IPS-15b (cell line): ENCODE data around the gene PTN.
"Not testable (repeated sequence)": the region's sequence is repeated elsewhere in the genome, so short reads cannot be mapped to it uniquely, and the experiment has no call there.

ENCODE experiments used
- H3K27me3 ChIP-seq: one replicate; pipeline ENCODE4 v1.6.1; 2013; ENCODE audit warnings: low read length; ENCODE audit not compliant: control insufficient read depth, insufficient read depth
- H3K36me3 ChIP-seq: one replicate; pipeline ENCODE4 v1.6.1; 2013; ENCODE audit warnings: low read length; ENCODE audit not compliant: control insufficient read depth, insufficient read depth
- H3K4me1 ChIP-seq: one replicate; pipeline ENCODE4 v1.6.1; 2013; ENCODE audit warnings: mild to moderate bottlenecking, low read length; ENCODE audit not compliant: control insufficient read depth, insufficient read depth
- H3K4me3 ChIP-seq: one replicate; pipeline ENCODE4 v1.5.1; 2013; ENCODE audit warnings: low read depth, low read length
- H3K9ac ChIP-seq: one replicate; pipeline ENCODE4 v1.6.1; 2013; ENCODE audit warnings: low read depth, mild to moderate bottlenecking, low read length
- H3K9me3 ChIP-seq: one replicate; pipeline ENCODE4 v1.6.1; 2013; ENCODE audit warnings: mild to moderate bottlenecking, low read length; ENCODE audit not compliant: control insufficient read depth, insufficient read depth

The PTN gene

GRCh38 chr7:137254766-137255165 lies 88.8 kb downstream of the PTN start:
- Histone ChIP-seq H3K9ac (no peak overlapping the region), H3K4me3 (no peak overlapping the region)

DNA sequence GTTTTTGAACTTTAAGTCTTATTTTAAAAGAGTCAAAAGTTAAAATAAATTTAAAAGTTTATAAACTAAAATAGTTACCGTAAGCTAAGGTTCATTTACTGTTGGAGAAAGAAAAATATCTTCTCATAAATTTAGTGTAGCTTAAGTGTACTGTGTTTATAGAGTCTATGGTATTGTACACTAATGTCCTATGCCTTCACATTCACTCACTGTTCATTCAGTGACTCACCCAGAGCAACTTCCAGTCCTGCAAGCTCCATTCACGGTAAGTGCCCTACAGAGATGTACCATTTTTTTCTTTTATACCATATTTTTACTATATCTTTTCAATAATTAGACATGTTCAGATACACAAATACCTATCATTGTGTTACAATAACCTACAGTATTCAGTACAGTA lies 97.6 kb downstream of the PTN start:
- H3K4me1 ChIP-seq = no peaks in the 10 kb centered on the region
- no peak overlapping the region for H3K4me3 ChIP-seq
- H3K27me3 ChIP-seq = no peaks in the 10 kb centered on the region
- H3K36me3 ChIP-seq = no peaks in the 10 kb centered on the region
- H3K9me3 ChIP-seq = no peaks in the 10 kb centered on the region
- H3K9ac ChIP-seq = no peak overlapping the region

More at GRCh38 chr7:137254766-137255165, 88.8 kb downstream of the PTN start:
- no peaks in the 10 kb centered on the region for H3K9me3 ChIP-seq
- H3K36me3 ChIP-seq = no peaks in the 10 kb centered on the region
- peaks cover 5% of the 10 kb centered on the region for H3K4me1 ChIP-seq
- no peaks in the 10 kb centered on the region for H3K27me3 ChIP-seq

GRCh38 chr7:137245186-137245585 lies 98.3 kb downstream of the PTN start:
- Histone ChIP-seq H3K36me3 (no peaks in the 10 kb centered on the region), H3K4me1 (no peaks in the 10 kb centered on the region), H3K4me3 (no peak overlapping the region), H3K27me3 (no peaks in the 10 kb centered on the region), H3K9me3 (no peaks in the 10 kb centered on the region), H3K9ac (no peak overlapping the region)

GRCh38 chr7:137243741-137244140 lies 99.8 kb downstream of the PTN start:
- H3K4me1 ChIP-seq = no peaks in the 10 kb centered on the region
- H3K36me3 ChIP-seq = no peaks in the 10 kb centered on the region
- no peak overlapping the region for H3K9ac ChIP-seq
- no peaks in the 10 kb centered on the region for H3K27me3 ChIP-seq
- H3K9me3 ChIP-seq = no peaks in the 10 kb centered on the region
- no peak overlapping the region for H3K4me3 ChIP-seq

- no peaks in the 10 kb centered on the region for H3K36me3 ChIP-seq
- H3K27me3 ChIP-seq = no peaks in the 10 kb centered on the region
Measured at GRCh38 chr7:137242616-137243015, 100.9 kb downstream of the PTN start.

DNA sequence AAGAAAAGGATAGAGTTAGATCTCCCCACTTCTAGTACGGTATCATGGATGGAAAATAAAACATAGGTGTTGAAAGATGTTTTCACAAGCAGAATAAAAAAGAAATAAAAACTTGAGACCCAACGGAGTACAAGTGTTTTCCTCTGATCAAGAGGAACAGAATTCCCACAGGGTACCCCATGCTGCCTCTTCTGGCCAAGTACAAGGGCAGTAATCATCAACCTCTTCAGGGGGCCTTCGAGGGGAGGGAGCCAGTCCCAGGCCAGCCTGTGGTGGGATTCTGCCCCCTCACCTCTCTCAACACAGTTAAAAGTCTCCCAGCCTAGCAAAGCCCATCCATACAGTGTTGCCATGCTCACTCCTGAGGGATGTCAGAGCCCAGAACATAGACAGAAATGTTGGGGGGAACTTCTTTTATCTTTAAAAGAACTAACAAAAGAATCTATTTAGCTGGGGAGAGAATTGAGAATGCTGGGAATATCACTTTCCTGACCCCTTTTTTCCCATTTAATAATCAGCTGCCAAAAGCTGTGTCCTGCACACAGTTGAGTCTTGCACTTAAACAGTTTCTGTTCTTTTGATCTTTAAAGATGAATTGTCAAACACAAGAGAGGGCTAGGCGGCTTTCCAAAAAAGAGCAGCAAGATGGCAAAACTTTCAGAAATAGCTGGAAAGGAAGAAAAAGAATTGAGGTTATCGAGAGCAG lies 101.7 kb downstream of the PTN start:
- no peaks in the 10 kb centered on the region for H3K36me3 ChIP-seq
- no peak overlapping the region for H3K4me3 ChIP-seq
- no peaks in the 10 kb centered on the region for H3K4me1 ChIP-seq
- no peak overlapping the region for H3K9ac ChIP-seq
- H3K9me3 ChIP-seq = no peaks in the 10 kb centered on the region
- no peaks in the 10 kb centered on the region for H3K27me3 ChIP-seq

More at GRCh38 chr7:137242616-137243015, 100.9 kb downstream of the PTN start:
- H3K9me3 ChIP-seq = no peaks in the 10 kb centered on the region
- H3K4me1 ChIP-seq = no peaks in the 10 kb centered on the region
- H3K4me3 ChIP-seq = no peak overlapping the region
- no peak overlapping the region for H3K9ac ChIP-seq

GRCh38 chr7:137239186-137239585 lies 104.3 kb downstream of the PTN start:
- H3K9me3 ChIP-seq, H3K36me3 ChIP-seq, H3K9ac ChIP-seq, H3K4me3 ChIP-seq, H3K4me1 ChIP-seq, H3K27me3 ChIP-seq: not testable (repeated sequence)

GRCh38 chr7:137235434-137235833 lies 108.1 kb downstream of the PTN start:
- H3K4me1 ChIP-seq = no peaks in the 10 kb centered on the region
- no peaks in the 10 kb centered on the region for H3K27me3 ChIP-seq
- no peak overlapping the region for H3K4me3 ChIP-seq
- H3K9me3 ChIP-seq = no peaks in the 10 kb centered on the region
- no peak overlapping the region for H3K9ac ChIP-seq
- H3K36me3 ChIP-seq = no peaks in the 10 kb centered on the region

DNA sequence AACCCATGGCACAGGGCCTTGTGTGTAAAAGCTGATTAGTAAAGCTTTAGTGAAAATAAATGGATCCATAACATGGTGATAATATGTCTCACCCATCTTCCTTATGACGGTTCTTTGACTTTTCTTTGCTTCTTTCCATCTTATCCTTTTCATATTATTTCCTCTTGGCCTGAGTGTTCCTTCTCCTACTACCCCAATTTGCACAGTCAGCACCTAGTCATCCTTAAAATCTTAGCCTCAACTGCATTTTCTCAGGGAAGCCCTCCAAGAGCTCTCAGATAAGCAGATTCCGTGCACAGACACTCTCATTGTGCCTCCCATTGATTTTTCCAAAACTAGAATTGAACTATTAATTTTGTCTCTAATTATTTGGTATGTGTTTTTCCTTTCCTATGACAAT lies 112.4 kb downstream of the PTN start:
- Histone ChIP-seq H3K36me3 (no peaks in the 10 kb centered on the region), H3K27me3 (no peaks in the 10 kb centered on the region), H3K9ac (no peak overlapping the region), H3K4me3 (no peak overlapping the region), H3K9me3 (no peaks in the 10 kb centered on the region), H3K4me1 (no peaks in the 10 kb centered on the region)

GRCh38 chr7:137221467-137221866 lies 122.1 kb downstream of the PTN start:
- no peaks in the 10 kb centered on the region for H3K9me3 ChIP-seq
- no peak overlapping the region for H3K9ac ChIP-seq
- no peaks in the 10 kb centered on the region for H3K27me3 ChIP-seq
- H3K4me3 ChIP-seq = no peak overlapping the region
- no peaks in the 10 kb centered on the region for H3K36me3 ChIP-seq
- H3K4me1 ChIP-seq = no peaks in the 10 kb centered on the region

DNA sequence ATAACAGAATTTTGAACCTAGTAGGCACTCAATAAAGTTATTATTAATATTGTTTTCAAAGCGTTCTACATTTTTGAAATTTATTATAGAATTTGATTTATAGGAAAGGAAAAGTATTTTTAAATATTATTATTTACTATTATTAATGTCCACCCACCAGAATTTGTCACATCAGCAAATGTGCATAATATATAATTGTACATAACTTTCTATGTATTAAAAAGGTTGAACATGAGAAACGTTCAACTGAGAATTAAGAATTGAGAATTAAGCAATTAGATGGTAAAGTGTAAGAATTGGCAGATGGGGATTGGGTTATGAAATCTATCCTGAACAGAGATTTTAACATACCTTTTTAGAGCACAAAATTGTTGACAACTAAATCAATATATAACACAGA lies 129.8 kb downstream of the PTN start:
- H3K4me3 ChIP-seq = no peak overlapping the region
- no peaks in the 10 kb centered on the region for H3K27me3 ChIP-seq
- H3K9ac ChIP-seq = no peak overlapping the region
- H3K4me1 ChIP-seq = no peaks in the 10 kb centered on the region
- H3K9me3 ChIP-seq = no peaks in the 10 kb centered on the region
- H3K36me3 ChIP-seq = no peaks in the 10 kb centered on the region

- Histone ChIP-seq H3K4me1 (no peaks in the 10 kb centered on the region), H3K27me3 (no peaks in the 10 kb centered on the region), H3K36me3 (no peaks in the 10 kb centered on the region), H3K9ac (no peak overlapping the region), H3K9me3 (no peaks in the 10 kb centered on the region), H3K4me3 (no peak overlapping the region)
Measured at GRCh38 chr7:137209151-137209817, 134.2 kb downstream of the PTN start.
